HepG2 (cell line): ENCODE data around the gene ATP6V0E1. TPM values are rescaled to one million over a fixed set of nuclear protein-coding genes. Genes with fewer than 3 reads are reported as not detected.

Source experiments
- ADNP ChIP-seq: sonication (generic); formaldehyde crosslinking; IDR thresholded peaks from 2 replicates; pipeline ENCODE4 v1.4.0; 2020; ENCODE audit warnings: missing genetic modification reagents
- ATM ChIP-seq: fragments of 450-650 bp; IDR thresholded peaks from 2 replicates; pipeline ENCODE4 v1.7.1; 2017; ENCODE audit warnings: mild to moderate bottlenecking, borderline replicate concordance
- BHLHE40 ChIP-seq: IDR thresholded peaks from 2 replicates; pipeline ENCODE4 v1.6.1; 2011; ENCODE audit warnings: low read length, improper control_type of control experiment
- CBFB ChIP-seq: sonication (generic); formaldehyde crosslinking; IDR thresholded peaks from 2 replicates; pipeline ENCODE4 v1.4.0; 2020; ENCODE audit warnings: missing genetic modification reagents
- DDIT3 ChIP-seq: sonication (generic); formaldehyde crosslinking; IDR thresholded peaks from 2 replicates; pipeline ENCODE4 v1.4.0; 2020; ENCODE audit warnings: mild to moderate bottlenecking, missing genetic modification reagents
- GABPB1 ChIP-seq: IDR thresholded peaks from 2 replicates; pipeline ENCODE4 v1.6.1; 2016; ENCODE audit warnings: mild to moderate bottlenecking, missing genetic modification reagents, moderate library complexity, missing compliant biosample characterization
- GATAD2A ChIP-seq: IDR thresholded peaks from 2 replicates; pipeline ENCODE4 v1.6.1; 2016
- HNF4A ChIP-seq: sonication (generic); formaldehyde crosslinking; IDR thresholded peaks from 2 replicates; pipeline ENCODE4 v1.4.0; 2020; ENCODE audit warnings: missing genetic modification reagents
- NFKBIZ ChIP-seq: IDR thresholded peaks from 2 replicates; pipeline ENCODE4 v1.6.1; 2018; ENCODE audit warnings: missing genetic modification reagents, missing compliant biosample characterization
- NR0B2 ChIP-seq: sonication (generic); formaldehyde crosslinking; IDR thresholded peaks from 2 replicates; pipeline ENCODE4 v1.4.0; 2020; ENCODE audit warnings: mild to moderate bottlenecking, missing genetic modification reagents
- PAXIP1 ChIP-seq: sonication (generic); formaldehyde crosslinking; conservative IDR thresholded peaks from 2 replicates; pipeline ENCODE4 v1.4.0; 2020; ENCODE audit warnings: mild to moderate bottlenecking, missing genetic modification reagents, moderate library complexity
- RELA ChIP-seq: sonication (generic); formaldehyde crosslinking; IDR thresholded peaks from 2 replicates; pipeline ENCODE4 v1.4.0; 2020; ENCODE audit warnings: missing genetic modification reagents
- SOX13 ChIP-seq, 3 experiments: fragments of 450-650 bp in 1 of 3; sonication (generic) in 1 of 3; formaldehyde crosslinking in 1 of 3; IDR thresholded peaks in 2 of 3; conservative IDR thresholded peaks in 1 of 3; 2 replicates each; pipeline versions ENCODE4 v1.5.0 to v1.6.1; 2016 to 2020; ENCODE audit warnings: antibody characterized with exemption in 1 of 3, mild to moderate bottlenecking in 1 of 3, missing compliant biosample characterization in 1 of 3, missing genetic modification reagents in 1 of 3, moderate library complexity in 1 of 3
- STAT5B ChIP-seq: sonication (generic); formaldehyde crosslinking; IDR thresholded peaks from 2 replicates; pipeline ENCODE4 v1.4.0; 2020; ENCODE audit warnings: missing genetic modification reagents
- THAP8 ChIP-seq: sonication (generic); formaldehyde crosslinking; IDR thresholded peaks from 2 replicates; pipeline ENCODE4 v1.5.1; 2020; ENCODE audit warnings: missing genetic modification reagents, mild to moderate bottlenecking, borderline replicate concordance
- ZBTB33 ChIP-seq: sonication (generic); formaldehyde crosslinking; IDR thresholded peaks from 2 replicates; pipeline ENCODE4 v1.4.0; 2020; ENCODE audit warnings: missing genetic modification reagents
- ZNF275 ChIP-seq: sonication (generic); formaldehyde crosslinking; IDR thresholded peaks from 2 replicates; pipeline ENCODE4 v1.8.0; 2022; ENCODE audit warnings: missing genetic modification reagents, mild to moderate bottlenecking, inconsistent platforms, borderline replicate concordance
- ZNF577 ChIP-seq: sonication (generic); formaldehyde crosslinking; IDR thresholded peaks from 2 replicates; pipeline ENCODE4 v1.4.0; 2020; ENCODE audit warnings: mild to moderate bottlenecking, low read depth, missing genetic modification reagents, borderline replicate concordance
- ZNF749 ChIP-seq: sonication (generic); formaldehyde crosslinking; IDR thresholded peaks from 2 replicates; pipeline ENCODE4 v1.8.0; 2022; ENCODE audit warnings: mild to moderate bottlenecking, missing genetic modification reagents, moderate library complexity, borderline replicate concordance
- polyA plus RNA-seq, 8 experiments: library from polyadenylated mRNA; depleted of rRNA in 3 of 8; stranded (reverse) in 7 of 8; unstranded in 1 of 8; fragments of >200 nt; fragmentation: Illumina TruSeq in 4 of 8; extraction: Trizol in 4 of 8; gene quantifications; 2 replicates each; pipeline versions ENCODE4 v1.2.1 to v1.2.3, GENCODE V29; 2011 to 2016; ENCODE audit warnings: low read depth in 4 of 8, missing spikeins in 1 of 8, mixed read lengths in 1 of 8; ENCODE audit not compliant: insufficient read depth in 1 of 8
- total RNA-seq, 5 experiments: library from RNA; depleted of rRNA; stranded (reverse); fragments of >200 nt; fragmentation: Illumina TruSeq; extraction: Trizol; gene quantifications; 2 replicates each; pipeline ENCODE4 v1.2.3, GENCODE V29; 2016; ENCODE audit warnings: low read depth in 1 of 5
- TF ChIP-seq, protein P1 (sequence below): sonication (generic); formaldehyde crosslinking; IDR thresholded peaks from 2 replicates; pipeline ENCODE4 v1.4.0; 2020; ENCODE audit warnings: missing genetic modification reagents, mild to moderate bottlenecking, borderline replicate concordance

The ATP6V0E1 gene
- total and polyA plus RNA-seq, 2 of the 13 experiments (the other 11 are each of a cell fraction or from before 2014, with no cell fraction given) = 143 to 215 TPM

DNA sequence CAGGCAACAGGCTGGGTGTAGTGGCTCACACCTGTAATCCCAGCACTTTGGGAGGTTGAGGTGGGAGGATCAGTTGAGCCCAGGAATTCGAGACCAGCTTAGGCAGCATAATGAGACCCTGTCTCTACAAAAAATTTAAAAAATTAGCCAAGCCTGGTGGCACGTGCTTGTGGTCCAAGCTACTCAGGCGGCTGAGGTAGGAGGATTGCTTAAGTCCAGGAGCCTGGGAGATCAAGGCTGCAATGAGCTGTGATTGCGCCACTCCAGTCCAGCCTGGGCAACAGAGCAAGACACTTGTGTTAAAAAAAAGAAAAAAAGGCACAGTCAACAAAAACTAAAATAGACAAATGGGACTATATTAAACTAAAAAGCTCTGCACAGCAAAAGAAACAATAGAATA, 29.3 kb downstream of the ATP6V0E1 start (continued):
- TF ChIP-seq ZBTB33 (peak; percentile 75; the same call in 1 of the 2 replicates), ZNF275 (CRISPR knock-in tag) (no peak), DDIT3 (CRISPR knock-in tag) (no peak), ADNP (CRISPR knock-in tag) (0 out of 2 replicates have a peak, but pooled peaks have one; percentile 52), SOX13 (IDR thresholded peaks at IDR 0.05) (no peak), SOX13 (CRISPR knock-in tag; conservative IDR thresholded peaks at IDR 0.05 in 1 of 2, IDR thresholded peaks at IDR 0.05 in 1 of 2) (0 out of 4 replicates have a peak, but pooled peaks of 1 of the 2 experiments have one; percentile 18), THAP8 (CRISPR knock-in tag) (no peak), ZNF749 (CRISPR knock-in tag) (no peak), STAT5B (no peak), BHLHE40 (peak; percentile 54; the same call in 1 of the 2 replicates), ZNF577 (CRISPR knock-in tag) (no peak), GATAD2A (CRISPR knock-in tag) (peak; percentile 35; the same call in 1 of the 2 replicates), CBFB (CRISPR knock-in tag) (no peak), GABPB1 (CRISPR knock-in tag) (0 out of 2 replicates have a peak, but pooled peaks have one; percentile 14), NR0B2 (CRISPR knock-in tag) (no peak), HNF4A (peak; percentile 51), NFKBIZ (CRISPR knock-in tag) (no peak), ATM (no peak), PAXIP1 (CRISPR knock-in tag) (no peak), RELA (CRISPR knock-in tag) (no peak)
- TF ChIP-seq, protein P1, sequence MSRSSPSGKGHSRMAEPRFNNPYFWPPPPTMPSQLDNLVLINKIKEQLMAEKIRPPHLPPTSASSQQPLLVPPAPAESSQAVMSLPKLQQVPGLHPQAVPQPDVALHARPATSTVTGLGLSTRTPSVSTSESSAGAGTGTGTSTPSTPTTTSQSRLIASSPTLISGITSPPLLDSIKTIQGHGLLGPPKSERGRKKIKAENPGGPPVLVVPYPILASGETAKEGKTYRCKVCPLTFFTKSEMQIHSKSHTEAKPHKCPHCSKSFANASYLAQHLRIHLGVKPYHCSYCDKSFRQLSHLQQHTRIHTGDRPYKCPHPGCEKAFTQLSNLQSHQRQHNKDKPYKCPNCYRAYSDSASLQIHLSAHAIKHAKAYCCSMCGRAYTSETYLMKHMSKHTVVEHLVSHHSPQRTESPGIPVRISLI = peak; percentile 41; the same call in 1 of the 2 replicates
